Stimulated activated naive CD8-positive, alpha-beta T cell treated with anti-CD3 and anti-CD28 coated beads, Interleukin-15, Interleukin-2, amounts not matched to agents 100 U/mL and 50 U/mL, for 24 hours (primary cell): ENCODE data around the gene LMAN2.
"Not testable (repeated sequence)": the region's sequence is repeated elsewhere in the genome, so short reads cannot be mapped to it uniquely, and the experiment has no call there.

ENCODE experiments used
- ATAC-seq: fragments of 150-1000 bp; cut with Tn5 transposase; one replicate; pipeline ENCODE4 v1.10.0; 2021
- DNase-seq: peaks from one replicate; pipeline ENCODE4 v3.0.0; 2021

LMAN2 gene

GRCh38 chr5:177346820-177347219 lies 4.6 kb downstream of the LMAN2 start:
- no peak for DNase-seq
- ATAC-seq: no peak

DNA sequence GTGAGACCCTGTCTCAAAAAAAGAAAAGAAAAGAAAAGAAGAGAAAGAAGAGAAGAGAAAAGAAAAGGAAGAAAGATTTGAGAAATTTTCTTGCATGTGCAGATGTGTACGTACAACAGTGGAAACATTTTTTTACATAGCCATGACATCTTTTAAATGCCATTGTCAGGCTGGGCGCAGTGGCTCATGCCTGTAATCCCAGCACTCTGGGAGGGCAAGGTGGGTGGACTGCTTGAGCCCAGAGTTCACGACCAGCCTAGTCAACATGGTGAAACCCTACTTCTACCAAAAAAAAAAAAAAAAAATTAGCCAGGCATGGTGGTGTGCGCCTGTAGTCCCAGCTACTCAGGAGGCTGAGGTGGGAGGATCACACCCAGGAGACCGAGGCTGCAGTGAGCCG lies 6.6 kb downstream of the LMAN2 start:
- ATAC-seq: no peak
- DNase-seq: no peak

- DNase-seq (no peak), ATAC-seq (no peak)
Measured at GRCh38 chr5:177343777-177344176, 7.7 kb downstream of the LMAN2 start.

DNA sequence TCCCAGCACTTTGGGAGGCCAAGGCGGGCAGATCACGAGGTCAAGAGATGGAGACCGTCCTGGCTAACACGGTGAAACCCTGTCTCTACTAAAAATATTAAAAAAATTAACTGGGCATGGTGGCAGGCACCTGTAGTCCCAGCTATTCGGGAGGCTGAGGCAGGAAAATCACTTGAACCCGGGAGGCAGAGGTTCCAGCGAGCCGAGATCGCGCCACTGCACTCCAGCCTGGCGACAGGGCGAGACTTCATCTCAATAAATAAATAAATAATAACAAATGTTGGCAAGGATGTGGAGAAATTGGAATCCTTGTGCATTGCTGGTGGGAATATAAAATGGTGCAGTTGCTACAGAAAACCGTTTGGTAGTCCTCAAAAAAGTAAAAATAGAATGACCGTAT lies 8.5 kb downstream of the LMAN2 start:
- not testable (repeated sequence) for DNase-seq, ATAC-seq

GRCh38 chr5:177339107-177339638 lies 12.3 kb downstream of the LMAN2 start:
- no peak for ATAC-seq
- no peak for DNase-seq

DNA sequence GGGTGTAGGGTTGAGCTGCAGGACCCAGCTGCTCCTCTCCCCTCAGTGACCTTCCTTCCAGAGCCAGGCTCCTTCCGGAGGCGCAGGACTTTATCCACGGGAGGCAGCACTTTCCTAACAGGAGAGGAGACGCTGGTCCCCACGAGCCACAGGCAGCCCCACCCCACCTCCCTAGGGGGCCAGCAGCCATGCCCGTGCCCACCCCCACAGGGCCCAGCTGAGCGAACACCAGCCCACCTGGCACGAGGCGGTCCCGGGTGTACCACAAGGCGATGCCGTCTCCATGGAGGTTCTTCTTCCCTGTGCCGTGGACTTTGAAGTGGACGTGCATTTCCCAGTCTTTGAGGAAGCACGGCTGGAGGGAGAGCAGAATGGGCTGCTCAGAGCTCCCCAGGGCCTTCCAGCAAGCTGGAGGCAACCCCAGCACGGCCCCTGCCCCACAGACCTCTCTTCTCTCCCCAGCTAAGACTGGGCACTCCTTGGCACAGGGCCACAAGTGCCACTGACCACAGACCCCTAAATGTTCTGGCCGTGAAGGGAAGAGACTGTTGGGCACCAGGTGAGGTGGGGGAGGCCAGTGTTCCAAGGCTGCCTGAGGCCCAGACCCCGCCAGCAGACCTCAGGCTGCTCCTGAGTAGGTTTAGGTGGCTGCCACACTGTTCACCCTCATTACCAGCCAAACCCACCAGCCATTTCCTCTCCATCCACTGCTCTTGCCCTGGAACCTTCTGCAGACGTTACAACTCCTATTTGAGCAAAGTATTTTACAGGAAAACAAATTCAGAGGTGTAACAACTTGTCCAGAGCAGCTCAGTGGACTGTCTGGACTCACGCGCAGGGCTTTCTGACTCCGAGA lies 13.0 kb downstream of the LMAN2 start:
- DNase-seq: no peak
- no peak for ATAC-seq

GRCh38 chr5:177336603-177337494 lies 14.6 kb downstream of the LMAN2 start:
- no peak for DNase-seq
- ATAC-seq: no peak

DNA sequence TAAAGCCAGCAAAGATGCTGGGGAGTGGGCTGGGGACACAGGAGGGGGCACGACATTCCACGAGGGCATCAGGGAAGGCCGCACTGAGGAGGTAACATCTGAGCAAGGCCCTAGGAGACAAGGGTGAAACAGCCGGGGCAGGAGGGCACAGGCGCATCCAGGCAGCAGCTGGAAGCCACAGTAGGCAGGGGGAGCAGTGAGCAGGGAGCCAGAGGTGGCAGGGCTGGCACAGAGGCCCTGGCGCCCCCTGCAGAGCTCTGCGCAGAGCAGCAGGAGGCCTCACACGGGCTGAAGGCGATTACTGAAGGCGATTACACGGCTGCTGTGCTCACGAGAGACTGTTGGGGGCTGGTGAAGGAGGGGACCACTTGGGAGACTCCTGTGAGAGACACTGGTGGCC lies 15.4 kb downstream of the LMAN2 start:
- ATAC-seq (peak; percentile 78), DNase-seq (peak; percentile 51)

DNA sequence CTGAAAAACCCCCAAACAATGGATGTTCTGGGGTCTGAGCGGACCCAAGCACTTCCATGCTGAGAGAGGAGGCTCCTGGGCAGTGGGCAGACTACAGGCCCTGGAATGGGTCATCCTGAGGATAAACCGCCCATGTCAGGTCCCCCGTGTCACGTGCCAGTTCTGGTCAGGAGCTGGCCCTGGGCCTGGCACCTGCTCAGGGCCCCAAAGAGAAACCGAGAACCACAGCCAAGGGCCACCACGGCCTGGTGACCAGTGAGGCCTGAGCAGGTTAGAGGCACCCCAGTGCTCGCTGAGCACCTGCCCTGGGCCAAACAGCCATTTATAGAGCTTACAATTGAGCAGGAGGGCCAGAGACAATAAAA lies 15.8 kb downstream of the LMAN2 start:
- DNase-seq: no peak
- no peak for ATAC-seq

DNA sequence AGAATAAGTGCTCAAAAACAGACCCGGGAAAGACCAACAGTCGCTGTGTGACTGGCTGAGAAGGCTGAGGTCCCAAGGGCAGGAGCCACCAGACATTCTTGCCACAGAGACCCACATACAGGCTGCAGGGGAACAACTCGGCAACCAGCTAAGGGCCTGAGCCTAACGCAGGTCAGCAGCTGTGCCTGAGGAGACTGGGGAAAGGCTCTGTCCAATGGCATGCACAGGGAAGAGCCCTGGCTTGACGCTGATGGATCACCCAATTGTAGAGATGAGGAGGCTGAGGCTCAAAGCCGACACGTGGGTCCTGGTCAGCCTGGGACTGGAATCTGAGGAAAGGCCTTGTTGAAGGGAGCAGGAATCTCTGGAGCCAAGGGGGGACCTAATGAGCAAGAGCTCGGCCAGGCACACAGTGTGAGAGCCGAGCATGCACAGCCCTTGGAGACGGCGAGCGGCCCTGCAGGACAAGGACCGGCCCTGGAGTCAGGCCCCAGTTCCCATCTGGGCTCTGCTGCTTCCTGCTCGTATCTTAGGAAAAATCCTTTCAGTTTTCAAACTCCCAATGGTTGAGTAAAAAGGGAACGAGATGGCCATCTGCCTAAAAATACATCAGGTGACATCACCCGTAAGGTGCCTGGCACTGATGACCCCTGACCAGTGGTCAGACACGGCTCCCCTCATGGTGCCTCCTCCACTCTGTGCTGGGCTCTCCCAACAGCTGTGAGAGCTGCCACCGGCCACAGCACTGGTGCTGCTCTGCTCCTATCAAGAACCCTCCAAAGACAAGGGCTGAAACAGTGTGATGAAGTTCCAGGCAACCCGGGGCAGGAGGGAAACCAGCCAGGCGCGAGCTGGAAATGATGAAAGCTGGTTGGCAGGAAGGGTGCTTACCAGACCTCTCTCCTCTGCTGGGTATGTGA lies 16.4 kb downstream of the LMAN2 start:
- ATAC-seq: no peak
- no peak for DNase-seq

- no peak for DNase-seq
- ATAC-seq: no peak
Measured at GRCh38 chr5:177334155-177334551, 17.3 kb downstream of the LMAN2 start.

DNA sequence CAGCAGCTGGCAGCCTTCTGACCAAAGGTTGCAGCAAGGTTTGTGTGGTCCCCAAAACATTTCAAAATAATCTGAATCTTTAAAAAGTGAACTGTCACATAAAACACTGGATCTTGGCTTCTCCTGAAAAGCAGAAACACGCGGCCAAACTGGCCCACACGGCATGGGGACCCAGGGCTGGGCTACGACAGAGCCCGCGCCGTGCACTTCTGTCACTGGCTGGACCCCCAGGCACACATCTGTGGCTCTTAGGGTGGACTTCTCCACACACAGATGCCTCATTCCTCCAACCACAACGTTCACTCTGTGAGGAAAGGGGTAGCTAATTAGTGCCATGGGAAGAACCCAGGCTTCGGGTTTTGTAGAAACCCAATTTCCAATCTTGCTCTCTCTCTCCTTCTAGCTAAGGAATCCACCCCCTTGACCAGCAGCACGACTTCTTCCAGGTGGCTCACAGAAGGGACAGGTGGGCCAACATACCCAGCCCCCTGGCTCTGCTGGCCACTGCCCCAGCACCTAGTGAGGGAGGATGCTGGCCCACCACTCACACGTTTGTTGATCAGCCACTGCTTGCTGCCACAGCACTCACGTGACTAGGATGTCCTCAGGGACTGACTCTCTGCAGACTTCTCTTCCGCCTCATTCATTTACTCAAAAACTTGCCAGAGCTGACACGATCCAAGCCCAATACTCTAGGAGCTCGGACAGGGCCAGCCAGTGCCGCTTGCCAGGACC lies 17.9 kb downstream of the LMAN2 start:
- no peak for DNase-seq
- ATAC-seq: no peak

DNA sequence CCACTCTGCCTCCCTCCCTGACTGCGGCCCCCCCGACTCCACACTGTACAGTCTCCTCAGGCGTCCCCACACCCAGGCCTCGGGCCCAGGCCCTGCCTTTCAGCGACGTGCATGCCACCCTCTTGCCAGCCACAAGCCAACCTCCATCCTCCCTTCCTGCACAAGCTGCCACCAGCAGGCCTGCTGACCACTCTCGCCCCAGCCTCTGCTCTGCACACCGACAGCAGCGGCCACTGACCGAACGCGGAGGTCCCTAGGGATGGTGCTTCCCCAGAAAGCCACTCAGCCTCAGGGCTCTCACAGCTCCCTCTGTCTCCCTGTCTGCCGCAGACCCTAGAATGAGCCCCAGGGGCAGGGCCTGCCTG lies 18.6 kb downstream of the LMAN2 start:
- DNase-seq: no peak
- no peak for ATAC-seq

DNA sequence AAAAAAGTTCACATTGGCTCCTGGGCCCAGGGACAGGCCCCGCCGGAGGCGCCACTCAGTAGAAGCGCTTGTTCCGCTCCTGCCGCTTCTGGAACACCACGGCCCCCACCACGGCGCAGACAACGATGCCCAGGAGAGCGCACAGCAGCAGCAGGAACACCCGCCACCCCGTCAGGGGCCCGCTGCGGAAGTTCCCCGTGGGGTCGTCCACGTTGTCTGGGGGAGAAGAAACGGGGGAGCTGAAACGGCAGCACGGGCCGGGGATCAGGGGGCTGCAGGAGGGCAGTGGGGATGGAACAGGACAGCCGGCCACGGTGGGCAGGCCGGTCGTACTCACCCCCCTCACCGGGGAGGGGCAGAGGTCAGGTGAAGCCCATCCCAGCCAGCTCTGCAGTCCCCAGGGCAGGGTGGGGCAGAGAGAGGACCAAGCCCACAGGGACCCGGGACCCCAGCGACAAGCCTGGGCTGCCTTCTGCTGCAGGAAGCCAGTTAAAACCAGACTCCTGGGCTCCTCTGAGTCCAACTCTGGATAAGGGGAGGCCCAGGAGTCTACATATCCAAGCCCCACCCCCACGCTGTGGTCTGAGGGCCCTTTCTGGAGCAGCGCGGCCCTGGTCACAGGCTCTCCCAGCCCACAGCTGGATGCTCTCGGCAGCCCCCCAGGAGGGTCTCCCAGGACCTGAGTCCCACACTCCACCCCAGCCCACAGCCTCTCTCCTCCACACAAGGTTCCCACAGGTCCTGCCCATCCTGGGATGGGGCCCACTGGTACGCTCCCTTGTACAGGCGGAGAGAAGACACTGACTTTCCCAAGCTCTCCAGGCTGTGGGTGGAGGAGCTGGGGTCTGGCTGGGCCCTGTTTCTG lies 19.2 kb downstream of the LMAN2 start:
- no peak for ATAC-seq
- DNase-seq: no peak

- no peak for ATAC-seq
- no peak for DNase-seq
Measured at GRCh38 chr5:177330991-177331842, 20.3 kb downstream of the LMAN2 start.

DNA sequence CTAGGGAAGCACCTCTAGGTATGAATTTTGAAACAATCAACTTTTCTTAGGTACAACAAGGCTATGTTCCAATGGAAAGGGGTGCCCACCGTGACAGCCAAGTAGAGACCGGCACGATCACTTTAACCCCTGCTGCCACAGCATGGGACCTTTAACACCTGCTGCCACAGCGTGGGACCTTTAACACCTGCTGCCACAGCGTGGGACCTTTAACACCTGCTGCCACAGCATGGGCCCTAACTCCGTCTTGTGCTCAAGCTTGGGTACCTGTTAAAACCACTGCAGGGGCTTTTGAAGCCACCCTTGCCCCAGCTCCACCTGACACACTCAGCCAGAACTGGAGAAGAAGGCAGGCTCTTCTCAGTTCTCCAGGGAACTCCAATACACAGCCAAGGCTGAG lies 21.6 kb downstream of the LMAN2 start:
- no peak for DNase-seq
- ATAC-seq: no peak

DNA sequence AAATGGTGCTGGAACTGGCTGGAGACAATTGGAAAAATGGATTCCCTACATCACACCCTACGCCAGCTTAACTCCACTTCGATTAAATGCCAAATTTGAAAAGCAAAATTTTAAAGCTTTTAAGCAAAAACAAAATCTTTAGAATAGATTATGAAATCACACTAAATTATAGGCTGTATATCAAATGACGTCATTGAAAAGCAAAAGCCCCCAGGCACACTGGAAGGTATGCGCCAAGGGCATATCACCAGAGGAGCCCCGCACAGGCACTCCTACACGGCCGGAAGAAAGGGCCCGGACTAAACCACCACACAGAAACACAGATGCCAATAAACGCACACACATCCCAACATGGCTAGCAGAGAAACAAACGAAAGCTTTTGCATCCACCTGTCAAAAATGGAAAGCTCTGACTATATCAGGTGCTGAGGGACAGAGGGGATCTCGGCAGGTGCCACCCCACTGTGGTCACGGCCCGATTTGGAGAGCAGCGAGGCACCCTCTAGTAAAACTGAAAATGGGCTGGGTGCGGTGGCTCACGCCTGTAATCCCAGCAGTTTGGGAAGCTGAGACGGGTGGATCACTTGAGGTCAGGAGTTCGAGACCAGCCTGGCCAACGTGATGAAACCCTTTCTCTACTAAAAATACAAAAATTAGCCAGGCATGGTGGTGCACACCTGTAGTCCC lies 22.8 kb downstream of the LMAN2 start:
- ATAC-seq (no peak), DNase-seq (no peak)
